ENCODE measurements around the gene OR5AP2.
"Not testable (repeated sequence)": the region's sequence is repeated elsewhere in the genome, so short reads cannot be mapped to it uniquely, and the experiment has no call there.

Gene OR5AP2

GRCh38 chr11:56642339-56642738 is at the start of gene OR5AP2:
Gene OR5AP2, minus strand, starts transcription at chr11:56642439. Its CDS starts 0 bp downstream, at chr11:56642439.
- H3K4me3 ChIP-seq (ENCODE audit: control insufficient read depth, low read depth, low read length), result no peak within 1 kb of the TSS
- TF ChIP-seq CTCF (IDR thresholded peaks at IDR 0.05; ENCODE audit: control insufficient read depth, insufficient read depth, low read depth, low read length, missing control alignments), result no peak
- DNase-seq (ENCODE audit: low read depth), result no peak

- not testable (repeated sequence) for H3K4me3 ChIP-seq (ENCODE audit: control insufficient read depth, low read depth, low read length); DNase-seq (ENCODE audit: low read depth)
These were observed 48.9 kb upstream of the OR5AP2 start for GRCh38 chr11:56691179-56691578.

GRCh38 chr11:56688554-56689100 is 46.4 kb upstream of the OR5AP2 start:
- DNase-seq (ENCODE audit: low read depth), result no peak
- no peak for TF ChIP-seq CTCF (IDR thresholded peaks at IDR 0.05; ENCODE audit: control insufficient read depth, insufficient read depth, low read depth, low read length, missing control alignments)
- H3K4me3 ChIP-seq (ENCODE audit: control insufficient read depth, low read depth, low read length), result no peak overlapping the region

GRCh38 chr11:56670984-56671383 is 28.7 kb upstream of the OR5AP2 start:
- DNase-seq (ENCODE audit: low read depth), result no peak
- TF ChIP-seq CTCF (IDR thresholded peaks at IDR 0.05; ENCODE audit: control insufficient read depth, insufficient read depth, low read depth, low read length, missing control alignments), result no peak
- no peak overlapping the region for H3K4me3 ChIP-seq (ENCODE audit: control insufficient read depth, low read depth, low read length)

GRCh38 chr11:56663386-56663785 is 21.1 kb upstream of the OR5AP2 start, which contains the start of gene OR5AR1:
Gene OR5AR1, plus strand, starts transcription at chr11:56663686. Its CDS starts 0 bp downstream, at chr11:56663686.
- TF ChIP-seq CTCF (IDR thresholded peaks at IDR 0.05; ENCODE audit: control insufficient read depth, insufficient read depth, low read depth, low read length, missing control alignments), result no peak
- H3K4me3 ChIP-seq (ENCODE audit: control insufficient read depth, low read depth, low read length), result no peak within 1 kb of the TSS
- DNase-seq (ENCODE audit: low read depth), result no peak

GRCh38 chr11:56659755-56660154 is 17.5 kb upstream of the OR5AP2 start:
- no peak overlapping the region for H3K4me3 ChIP-seq (ENCODE audit: control insufficient read depth, low read depth, low read length)
- no peak for DNase-seq (ENCODE audit: low read depth)
- no peak for TF ChIP-seq CTCF (IDR thresholded peaks at IDR 0.05; ENCODE audit: control insufficient read depth, insufficient read depth, low read depth, low read length, missing control alignments)

- H3K4me3 ChIP-seq (ENCODE audit: control insufficient read depth, low read depth, low read length), result no peak overlapping the region
- TF ChIP-seq CTCF (IDR thresholded peaks at IDR 0.05; ENCODE audit: control insufficient read depth, insufficient read depth, low read depth, low read length, missing control alignments), result no peak
- no peak for DNase-seq (ENCODE audit: low read depth)
These were observed 4.7 kb downstream of the OR5AP2 start for GRCh38 chr11:56637500-56637899.
